GM18517 (cell line): ENCODE results near the gene STUB1.
"Not testable (repeated sequence)": the region's sequence is repeated elsewhere in the genome, so short reads cannot be mapped to it uniquely, and the experiment has no call there.

Experiments
- ATAC-seq: cut with Tn5 transposase; IDR thresholded peaks from one replicate; pipeline ENCODE4 v1.9.1; 2021; ENCODE audit warnings: mild to moderate bottlenecking, moderate library complexity; ENCODE audit not compliant: unreplicated experiment

Gene STUB1

DNA sequence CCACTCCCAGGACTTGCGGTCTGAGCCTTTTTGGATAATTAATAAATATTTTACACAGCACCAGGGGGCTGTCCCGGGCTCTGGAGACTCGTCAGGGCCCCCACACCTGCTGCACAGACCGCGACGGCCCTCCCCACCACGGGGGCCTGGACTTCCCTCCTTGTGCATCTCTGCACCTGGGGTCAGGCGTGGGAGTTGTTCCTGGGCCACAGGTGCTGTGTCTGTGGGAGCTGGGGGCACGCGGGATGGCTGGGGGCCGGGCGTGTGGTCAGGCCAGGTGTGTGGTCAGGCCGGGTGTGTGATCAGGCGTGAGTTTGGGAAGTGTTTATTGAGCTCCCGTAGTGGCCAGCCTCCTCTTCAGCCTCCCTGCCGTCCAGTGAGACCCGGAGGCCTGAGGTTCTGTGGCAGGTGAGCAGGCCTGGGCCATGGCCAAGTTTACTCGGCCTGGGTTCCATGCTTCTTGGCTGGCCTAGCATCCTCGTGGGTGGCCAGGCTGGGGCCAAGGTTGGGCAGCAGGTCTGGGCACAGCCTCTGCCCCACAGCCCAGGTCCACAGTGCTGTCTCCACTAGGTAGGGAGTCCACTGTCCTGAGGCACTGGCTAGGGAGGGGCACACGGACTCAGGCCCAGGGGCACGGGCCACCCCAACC lies 1.9 kb upstream of the STUB1 start:
- no peak for ATAC-seq

DNA sequence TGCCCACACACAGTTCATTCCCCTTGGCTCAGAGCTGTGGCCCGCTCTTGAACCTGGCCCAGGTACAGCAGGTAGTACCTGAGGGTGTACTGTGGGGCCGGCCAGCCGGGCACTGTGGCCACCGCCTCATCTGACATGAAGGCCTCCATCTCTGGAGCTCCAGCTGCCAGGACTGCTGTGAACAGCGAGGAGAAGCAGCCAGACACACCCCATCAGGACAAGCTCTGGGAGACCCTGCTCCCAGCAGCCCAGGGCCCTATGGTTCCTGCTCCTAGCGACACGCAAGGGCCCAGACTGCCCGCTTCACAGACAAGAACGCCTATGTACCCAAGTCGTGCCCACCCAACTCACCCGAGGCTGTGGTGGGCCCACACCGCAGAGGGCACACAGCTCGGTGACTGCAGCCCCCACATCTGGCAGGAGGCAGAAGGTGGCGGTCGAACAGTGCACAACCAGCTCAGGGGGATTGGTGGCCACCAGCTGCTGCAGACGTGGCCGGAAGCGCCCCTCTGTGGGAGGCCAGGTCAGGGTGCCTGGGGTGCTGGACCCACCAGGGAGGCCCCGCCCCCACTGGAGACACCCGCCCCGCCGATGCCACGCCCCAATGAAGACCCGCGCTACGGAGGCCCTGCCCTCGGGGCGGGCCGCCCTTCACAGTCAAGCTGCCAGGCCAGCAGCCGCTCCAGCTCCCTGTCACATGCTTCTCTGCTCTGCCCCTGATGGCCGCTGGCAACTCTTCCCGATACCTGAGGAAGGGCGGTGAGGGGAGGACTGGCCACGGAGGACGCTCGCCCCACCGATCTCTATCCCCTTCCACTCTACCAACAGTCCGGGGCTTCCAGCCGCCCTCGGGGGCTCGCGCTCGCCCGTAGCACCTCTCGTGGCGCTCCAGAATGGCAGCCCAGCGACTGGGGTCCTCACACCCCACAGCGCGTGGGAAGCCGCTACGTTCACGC lies 1.1 kb upstream of the STUB1 start:
- no peak for ATAC-seq

DNA sequence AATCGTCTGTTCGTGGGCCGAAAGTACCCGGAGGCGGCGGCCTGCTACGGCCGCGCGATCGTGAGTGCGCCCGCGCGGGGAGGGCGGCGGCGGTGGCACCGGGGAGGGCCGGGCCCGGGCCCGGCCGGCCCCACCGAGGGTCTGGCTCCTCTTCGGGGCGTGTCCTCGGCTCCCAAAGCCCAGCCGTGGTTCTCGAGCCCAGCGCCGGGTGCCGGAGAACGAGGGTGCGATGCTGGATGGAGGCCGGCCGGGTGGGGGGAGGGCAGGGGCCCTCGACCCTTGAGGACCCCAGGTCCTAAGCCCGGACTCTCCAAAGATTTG lies 375 bp downstream of the STUB1 start:
- ATAC-seq = no peak

DNA sequence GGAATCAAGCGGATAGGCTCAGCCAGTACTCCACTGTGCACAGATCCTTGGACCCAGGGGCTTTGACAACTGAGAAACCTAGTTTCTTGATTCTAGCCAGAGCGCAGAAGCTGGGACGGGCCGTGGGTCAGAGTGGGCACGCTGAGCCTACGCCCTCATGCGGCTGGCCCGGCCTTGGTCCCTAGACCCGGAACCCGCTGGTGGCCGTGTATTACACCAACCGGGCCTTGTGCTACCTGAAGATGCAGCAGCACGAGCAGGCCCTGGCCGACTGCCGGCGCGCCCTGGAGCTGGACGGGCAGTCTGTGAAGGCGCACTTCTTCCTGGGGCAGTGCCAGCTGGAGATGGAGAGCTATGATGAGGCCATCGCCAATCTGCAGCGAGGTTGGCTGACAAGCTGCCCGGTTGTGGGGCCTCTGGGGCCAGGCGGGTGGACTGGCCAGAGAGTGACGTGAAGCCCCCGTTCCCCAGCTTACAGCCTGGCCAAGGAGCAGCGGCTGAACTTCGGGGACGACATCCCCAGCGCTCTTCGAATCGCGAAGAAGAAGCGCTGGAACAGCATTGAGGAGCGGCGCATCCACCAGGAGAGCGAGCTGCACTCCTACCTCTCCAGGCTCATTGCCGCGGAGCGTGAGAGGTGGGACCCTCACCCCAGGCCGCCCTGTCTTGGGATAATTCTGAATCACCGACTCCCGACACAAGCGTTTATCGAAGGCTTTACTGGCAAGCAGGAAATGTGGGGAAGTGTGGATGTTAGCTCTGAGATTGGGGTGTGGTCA lies 946 bp downstream of the STUB1 start:
- ATAC-seq = no peak

DNA sequence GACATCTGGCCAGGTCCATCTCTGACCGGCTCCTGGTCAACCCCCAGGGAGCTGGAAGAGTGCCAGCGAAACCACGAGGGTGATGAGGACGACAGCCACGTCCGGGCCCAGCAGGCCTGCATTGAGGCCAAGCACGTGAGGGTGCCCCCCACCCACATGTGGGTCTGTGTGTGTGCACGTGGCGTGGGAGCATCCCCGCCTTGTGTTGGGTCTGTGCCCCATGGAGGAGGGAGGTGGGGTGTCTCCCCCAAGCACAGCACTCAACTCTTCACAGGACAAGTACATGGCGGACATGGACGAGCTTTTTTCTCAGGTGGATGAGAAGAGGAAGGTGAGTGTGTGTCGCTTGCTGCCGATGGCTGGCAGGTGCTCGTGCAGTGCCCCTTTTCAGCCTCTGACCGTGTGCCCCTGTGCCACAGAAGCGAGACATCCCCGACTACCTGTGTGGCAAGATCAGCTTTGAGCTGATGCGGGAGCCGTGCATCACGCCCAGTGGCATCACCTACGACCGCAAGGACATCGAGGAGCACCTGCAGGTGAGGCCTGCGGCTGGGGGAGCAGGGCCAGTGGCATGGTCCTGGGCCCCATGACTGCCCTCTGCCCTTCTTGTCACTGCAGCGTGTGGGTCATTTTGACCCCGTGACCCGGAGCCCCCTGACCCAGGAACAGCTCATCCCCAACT lies 1.7 kb downstream of the STUB1 start:
- ATAC-seq = no peak

DNA sequence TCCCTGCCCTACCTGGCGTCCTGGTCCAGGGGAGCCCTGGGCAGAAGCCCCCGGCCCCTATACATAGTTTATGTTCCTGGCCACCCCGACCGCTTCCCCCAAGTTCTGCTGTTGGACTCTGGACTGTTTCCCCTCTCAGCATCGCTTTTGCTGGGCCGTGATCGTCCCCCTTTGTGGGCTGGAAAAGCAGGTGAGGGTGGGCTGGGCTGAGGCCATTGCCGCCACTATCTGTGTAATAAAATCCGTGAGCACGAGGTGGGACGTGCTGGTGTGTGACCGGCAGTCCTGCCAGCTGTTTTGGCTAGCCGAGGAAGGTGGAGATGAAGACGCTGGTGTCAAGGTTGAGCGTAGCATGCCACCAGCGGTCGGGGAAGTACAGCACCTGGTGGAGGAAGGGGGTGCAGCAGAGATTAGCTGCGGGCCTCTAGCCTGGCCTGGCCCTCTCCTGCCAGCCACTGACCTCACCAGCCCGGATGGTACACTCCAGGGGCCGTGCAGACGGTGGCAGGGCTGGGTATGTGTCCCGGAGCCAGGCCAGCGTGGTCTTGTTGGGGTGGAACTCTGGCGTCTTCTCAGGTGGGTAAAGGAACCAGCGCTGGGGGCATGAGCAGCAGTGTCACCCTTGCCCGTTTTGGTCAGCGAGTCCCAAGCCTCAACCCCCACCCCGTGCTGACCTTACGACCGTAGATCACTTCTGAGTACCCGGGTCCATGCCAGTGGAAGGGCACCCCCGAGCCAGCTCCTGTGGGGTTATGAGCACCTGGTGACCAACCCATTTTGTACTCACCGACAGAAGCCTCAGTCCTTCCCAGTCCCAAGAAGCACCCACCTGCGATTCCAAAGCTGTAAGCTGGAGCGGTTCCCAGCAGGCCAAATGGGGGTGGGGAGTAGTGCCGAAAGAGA lies 2.5 kb downstream of the STUB1 start:
- ATAC-seq = no peak

DNA sequence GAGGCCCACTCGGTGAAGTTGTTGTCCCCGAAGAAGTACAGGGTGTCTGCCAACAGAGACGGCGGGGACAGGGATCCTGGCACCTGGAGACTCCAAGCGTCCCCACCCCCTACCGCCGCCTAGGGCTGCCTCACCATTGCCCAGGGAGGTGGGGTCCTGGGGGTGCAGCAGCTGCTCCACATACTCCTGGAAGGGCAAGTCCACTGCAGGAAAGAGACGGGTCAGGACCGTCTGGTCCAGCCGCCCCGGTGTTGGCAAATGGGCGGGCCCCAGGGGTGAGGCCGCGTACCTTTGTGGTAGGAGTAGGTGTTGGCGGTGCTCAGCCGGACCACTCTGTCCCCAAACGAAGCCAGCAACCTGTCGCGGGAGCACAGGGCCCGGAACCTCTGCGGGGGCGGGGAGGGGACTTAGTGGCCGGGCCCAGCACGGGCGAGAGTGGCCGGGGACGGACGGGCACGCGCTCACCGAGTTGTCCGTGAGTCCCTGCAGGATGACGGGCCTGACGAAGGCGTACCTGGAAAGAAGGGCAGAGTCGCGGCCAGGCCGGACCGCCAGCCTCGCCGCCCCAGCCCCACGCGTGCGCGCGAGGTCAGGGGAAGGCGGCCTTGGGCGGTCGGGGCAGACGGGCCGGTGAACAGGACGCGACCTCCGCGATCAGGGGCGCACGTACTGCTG lies 3.3 kb downstream of the STUB1 start:
- ATAC-seq = no peak

DNA sequence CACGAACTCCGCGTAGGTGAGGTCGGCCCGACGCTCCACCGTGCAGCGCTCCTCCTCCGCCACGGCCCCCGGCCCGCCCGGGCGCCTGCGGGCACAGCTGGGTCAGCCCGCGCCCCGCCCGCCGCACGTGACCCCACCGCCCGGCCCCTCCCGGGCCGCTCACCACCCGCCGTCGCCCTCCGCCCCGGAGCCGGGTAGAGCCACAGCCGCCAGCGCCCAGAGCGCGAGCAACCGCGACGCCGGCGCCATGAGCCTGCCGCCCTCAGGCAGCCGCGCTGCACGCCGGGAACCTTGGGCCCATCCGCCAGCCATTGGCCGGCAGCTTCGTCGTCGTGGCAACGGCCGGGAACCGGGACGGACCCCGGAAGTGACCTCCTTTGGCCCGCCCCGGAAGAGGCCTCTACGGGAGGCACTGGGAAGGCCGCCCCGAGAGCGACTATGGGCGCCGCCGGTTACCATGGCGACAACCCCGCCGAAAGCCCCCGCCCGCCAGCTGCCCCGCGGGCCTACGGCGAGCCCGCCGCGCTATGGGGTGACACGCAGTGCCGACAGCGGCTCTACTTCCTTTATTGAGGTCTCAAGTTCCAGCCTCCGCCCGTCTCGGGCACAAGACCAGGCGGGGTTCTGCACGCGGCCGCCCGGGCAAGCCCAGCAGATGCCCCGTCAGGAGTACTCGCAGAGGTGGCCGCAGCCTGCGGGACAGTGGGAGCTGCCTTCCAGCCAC lies 4.0 kb downstream of the STUB1 start, which contains the start of gene JMJD8:
TSS of gene JMJD8 (minus strand) at position 264 of the 724 bp plus-strand sequence. CDS start at position 249, 15 bp downstream.
- peak; percentile 58 for ATAC-seq

DNA sequence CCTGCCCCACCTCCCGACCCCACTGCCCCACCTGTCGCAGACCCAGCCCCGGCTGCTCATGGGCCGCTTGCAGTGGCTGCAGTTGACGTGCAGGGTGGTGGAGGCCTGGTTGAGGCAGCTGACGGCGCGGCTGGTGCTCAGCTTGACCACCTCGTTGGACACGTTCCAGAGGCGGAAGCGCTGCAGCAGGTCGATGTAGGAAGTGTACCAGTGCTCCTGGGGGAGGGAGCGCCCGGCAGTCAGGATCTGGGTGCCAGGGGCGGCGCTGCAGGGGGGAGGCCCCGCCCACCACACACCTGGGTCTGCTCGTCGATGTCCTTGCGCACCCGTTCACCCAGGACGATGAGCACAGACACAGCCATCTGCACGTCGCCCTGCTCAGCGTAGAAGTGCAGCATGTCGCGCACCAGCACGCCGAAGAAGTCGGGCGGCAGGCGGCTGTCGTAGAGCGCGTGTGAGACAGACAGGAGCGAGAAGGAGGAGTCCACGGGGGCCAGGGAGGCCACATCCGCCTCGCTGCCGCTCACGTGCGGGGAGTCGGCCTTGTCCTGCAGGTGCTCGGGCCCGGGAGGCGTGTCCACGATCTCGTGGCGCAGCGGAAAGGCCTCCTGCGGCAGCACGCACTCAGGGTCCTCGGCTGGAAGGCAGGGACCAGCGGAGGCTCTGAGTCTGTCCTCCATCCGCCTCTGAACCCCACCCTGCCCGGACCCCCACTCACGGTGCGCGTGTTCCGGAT lies 4.9 kb downstream of the STUB1 start:
- ATAC-seq = no peak

DNA sequence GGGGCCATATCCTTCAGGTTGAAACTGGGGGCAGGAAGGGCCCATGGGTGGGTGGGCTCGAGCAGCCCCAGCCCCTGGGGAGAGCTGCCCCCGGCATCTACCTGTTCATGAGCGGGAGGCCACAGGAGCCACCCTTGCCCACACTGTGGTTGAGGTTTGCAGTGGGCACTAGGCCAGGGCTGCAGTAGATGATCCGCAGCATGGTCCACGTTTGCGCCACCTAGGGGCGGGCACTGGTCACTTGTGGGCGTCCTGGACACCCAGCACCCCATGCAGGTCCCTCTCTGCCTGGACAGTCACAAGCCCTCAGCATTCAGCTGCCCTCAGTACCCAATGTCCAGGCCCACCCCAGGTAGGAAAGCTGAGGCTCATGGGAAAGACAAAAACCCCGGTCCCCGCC lies 5.8 kb downstream of the STUB1 start:
- no peak for ATAC-seq

DNA sequence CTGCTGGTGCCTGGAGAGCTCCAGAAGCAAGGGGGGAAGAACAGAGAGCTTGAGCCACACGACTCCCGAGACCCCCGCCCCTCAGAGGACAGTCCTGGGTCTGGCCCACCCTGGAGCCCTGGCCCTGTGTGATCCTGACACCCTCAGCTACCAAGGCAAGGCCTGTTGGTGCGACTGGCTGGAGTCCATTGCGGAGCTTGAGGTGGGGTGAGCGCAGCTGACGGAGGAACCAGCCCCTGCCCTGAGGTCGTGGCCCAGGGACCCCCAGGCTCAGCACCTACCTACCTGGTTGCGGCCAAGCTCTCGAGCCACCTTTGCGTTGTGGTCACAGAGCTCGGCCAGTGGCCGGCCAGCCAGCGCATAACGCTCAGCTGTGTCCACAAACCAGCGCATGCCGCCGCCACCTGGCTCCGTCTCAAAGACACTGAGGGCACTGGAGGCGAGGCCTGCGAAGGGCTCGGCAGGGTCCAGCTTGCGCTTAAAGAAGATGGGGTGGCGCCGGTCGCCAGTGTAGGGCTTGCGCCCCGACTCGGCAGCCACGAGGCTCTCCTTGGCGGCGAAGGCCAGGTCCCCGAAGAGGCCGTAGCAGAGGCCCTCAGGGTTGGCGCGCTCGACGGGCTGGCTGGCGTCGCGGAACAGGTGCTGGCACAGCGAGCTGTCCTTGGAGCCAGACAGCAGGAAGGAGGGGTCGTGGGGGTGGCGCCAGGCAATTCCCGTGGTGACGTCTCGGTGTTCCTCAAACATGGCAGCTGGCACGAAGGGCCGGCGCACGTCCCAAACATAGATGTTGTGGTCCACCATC lies 6.5 kb downstream of the STUB1 start:
- ATAC-seq = no peak

DNA sequence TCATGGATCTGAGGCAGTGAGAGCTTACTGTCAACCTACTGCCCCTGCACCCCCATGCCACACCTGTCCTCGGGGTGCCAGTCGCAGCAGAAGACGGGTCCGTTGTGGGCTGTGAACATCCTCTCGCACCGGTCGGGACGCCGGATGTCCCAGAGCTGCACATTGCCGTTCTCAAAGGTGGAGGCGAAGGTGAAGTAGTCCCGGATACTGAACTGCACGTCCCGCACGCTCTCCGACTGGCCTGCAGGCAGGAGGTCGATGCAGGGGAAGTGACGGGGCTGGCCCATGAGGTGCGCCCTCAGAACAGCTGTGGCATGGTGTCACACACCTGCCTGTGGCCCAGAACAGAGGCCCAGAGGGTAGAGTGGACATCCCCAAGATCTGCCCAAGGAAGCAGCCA lies 7.3 kb downstream of the STUB1 start:
- ATAC-seq = no peak

DNA sequence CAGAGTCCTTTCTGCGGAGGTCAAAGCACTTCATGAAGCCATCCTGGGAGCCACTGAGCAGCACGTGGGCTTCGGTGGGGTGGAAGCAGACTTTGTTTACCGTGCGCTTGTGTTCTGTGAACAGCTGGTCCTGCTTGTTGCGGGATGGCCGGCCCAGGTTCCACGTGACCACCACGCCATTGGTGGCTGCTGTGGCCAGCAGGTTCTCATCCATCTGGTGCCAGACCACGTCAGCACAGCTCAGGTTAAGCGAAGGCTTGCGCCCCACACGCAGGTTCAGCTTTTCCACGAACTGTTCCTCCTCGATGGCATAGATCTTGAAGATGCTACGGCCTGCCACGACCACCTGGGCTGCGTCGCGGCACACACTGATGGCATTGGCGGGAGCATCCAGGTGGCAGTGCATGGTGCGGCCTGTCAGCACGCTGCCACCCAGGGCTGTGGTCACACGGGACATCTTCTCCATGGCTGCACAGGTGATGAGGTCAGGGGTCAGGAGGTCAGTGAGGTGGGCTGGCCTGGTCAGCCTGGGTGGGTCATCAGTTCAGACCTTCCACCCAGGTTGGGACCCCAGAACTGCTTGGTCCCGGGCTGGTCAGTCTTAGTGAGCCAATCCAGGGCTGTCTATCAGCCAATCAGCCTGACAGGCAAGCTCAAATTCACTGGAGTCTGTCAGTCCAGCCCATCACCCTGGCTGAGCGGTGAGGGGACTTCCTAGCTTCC lies 9.1 kb downstream of the STUB1 start:
- no peak for ATAC-seq

DNA sequence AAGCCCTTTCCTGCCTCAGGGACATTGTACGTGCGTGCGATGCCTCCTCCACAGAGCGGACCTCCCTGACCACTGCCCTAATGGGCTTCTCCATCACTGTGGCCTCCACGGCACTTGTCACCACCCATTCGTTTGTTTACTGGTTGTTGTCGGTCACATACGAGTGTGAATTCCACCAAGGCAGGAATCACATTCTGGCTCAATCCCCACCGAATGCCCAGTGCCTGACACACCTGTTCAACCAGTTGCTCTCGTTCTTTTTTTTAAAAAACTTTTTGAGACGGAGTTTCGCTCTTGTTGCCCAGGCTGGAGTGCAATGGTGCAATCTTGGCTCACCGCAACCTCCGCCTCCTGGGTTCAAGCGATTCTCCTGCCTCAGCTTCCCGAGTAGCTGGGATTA lies 11.0 kb downstream of the STUB1 start:
- not testable (repeated sequence) for ATAC-seq

DNA sequence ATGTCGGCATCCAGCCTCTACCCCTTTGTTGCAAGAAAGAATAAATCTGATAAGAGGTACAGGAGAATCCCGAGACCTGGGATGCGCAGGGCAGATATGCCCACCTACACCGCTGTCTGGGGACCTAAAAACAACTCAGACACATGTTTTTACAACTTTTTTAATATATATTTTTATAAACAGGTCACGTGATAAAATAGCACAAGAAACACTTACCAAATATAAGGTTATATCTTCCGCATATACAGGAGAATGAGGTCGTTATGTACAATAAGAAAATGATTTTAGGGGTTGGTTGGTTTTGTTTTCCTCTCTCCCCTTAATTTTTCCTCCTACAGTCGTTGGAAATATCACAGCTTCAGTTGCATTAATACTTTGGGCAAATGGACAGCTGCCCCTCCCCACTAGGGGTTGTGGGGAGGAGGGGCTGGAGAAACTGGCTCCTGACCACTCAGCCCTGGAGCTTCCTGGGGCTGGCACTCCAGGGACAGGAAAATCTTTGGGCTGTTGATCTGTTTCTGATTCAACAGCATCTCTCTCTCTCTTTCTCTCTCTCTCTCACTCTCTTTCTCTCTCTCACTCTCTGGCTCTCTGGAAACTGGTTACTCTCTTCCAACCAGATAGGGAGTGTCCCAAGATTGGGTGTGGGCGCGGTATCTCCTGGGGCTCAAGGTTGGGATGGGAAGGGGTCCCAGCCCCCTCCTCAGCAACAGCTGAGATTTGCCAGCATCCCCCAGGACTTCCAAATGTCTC lies 12.3 kb downstream of the STUB1 start:
- no peak for ATAC-seq

DNA sequence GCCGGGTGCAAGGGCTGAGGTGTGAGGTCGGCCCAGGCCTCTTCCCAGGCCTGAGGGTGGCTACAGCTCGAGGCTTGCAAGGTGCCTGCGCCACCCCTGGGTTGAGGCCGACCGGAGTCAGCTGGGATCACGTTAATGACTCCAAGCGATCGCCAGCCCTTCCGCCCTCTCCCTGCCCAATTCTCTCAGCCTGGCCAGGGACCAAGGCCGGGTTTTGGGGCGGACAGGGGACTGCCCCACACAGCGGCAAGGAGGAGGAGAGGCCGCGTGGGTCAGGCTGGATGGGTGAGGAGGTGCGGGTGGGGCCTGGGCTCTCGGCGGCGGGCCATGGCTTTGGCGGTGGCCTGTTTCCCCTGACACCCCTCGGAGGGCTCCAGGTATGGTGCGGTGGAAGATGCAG lies 13.2 kb downstream of the STUB1 start:
- no peak for ATAC-seq
